Brain microvascular endothelial cell (primary cell): ENCODE data around the gene LILRA5.

Experiments used
- DNase-seq: peaks from one replicate; pipeline ENCODE4 v3.0.0-alpha.2; 2020
- H3K27ac ChIP-seq: fragments of 250-450 bp; sonication (Bioruptor Pico); 2 replicates; pipeline ENCODE4 v1.5.1; 2020; ENCODE audit warnings: mild to moderate bottlenecking, moderate library complexity
- H3K27me3 ChIP-seq: fragments of 250-450 bp; sonication (Bioruptor Pico); replicated peaks from 2 replicates; pipeline ENCODE4 v1.5.1; 2020; ENCODE audit warnings: mild to moderate bottlenecking
- H3K36me3 ChIP-seq: fragments of 250-450 bp; sonication (Bioruptor Pico); replicated peaks from 2 replicates; pipeline ENCODE4 v1.5.1; 2020; ENCODE audit warnings: mild to moderate bottlenecking
- H3K4me3 ChIP-seq: 2 replicates; pipeline ENCODE4 v1.5.1; 2011; ENCODE audit warnings: low read depth, mild to moderate bottlenecking, control low read depth, low read length, moderate library complexity
- CTCF ChIP-seq: IDR thresholded peaks from 2 replicates; pipeline ENCODE4 v1.5.1; 2011; ENCODE audit warnings: low read depth, mild to moderate bottlenecking, moderate library complexity, low read length, control low read depth, inconsistent platforms; ENCODE audit errors: missing control alignments
- in situ Hi-C: cut with HindIII; loops from 2 replicates; pipeline ENCODE4 v1.10.0; 2017; ENCODE audit warnings: low sequenced_read_pairs, low pct_ligation_motif_present

LILRA5 gene

GRCh38 chr19:54335979-54336892 is 23.3 kb upstream of the LILRA5 start:
- Histone ChIP-seq H3K36me3 (no peaks in the 10 kb centered on the region), H3K4me3 (no peak overlapping the region), H3K27ac (no peak overlapping the region), H3K27me3 (no peaks in the 10 kb centered on the region)
- in situ Hi-C loops = no loop called here
- no peak for DNase-seq
- no peak for TF ChIP-seq CTCF

GRCh38 chr19:54335164-54335563 is 22.2 kb upstream of the LILRA5 start:
- Histone ChIP-seq H3K27me3 (no peaks in the 10 kb centered on the region), H3K4me3 (no peak overlapping the region), H3K36me3 (no peaks in the 10 kb centered on the region), H3K27ac (no peak overlapping the region)
- no peak for TF ChIP-seq CTCF
- DNase-seq = no peak
- in situ Hi-C loops = no loop called here

GRCh38 chr19:54333586-54334298 is 20.8 kb upstream of the LILRA5 start:
- Histone ChIP-seq H3K36me3 (no peaks in the 10 kb centered on the region), H3K27ac (no peak overlapping the region), H3K27me3 (no peaks in the 10 kb centered on the region), H3K4me3 (no peak overlapping the region)
- in situ Hi-C loops = no loop called here
- DNase-seq = no peak
- no peak for TF ChIP-seq CTCF

- in situ Hi-C loops = no loop called here
- TF ChIP-seq CTCF = no peak
- H3K27me3 ChIP-seq = no peaks in the 10 kb centered on the region
These were observed 19.2 kb upstream of the LILRA5 start for GRCh38 chr19:54332149-54332548.

GRCh38 chr19:54331626-54332025 is 18.7 kb upstream of the LILRA5 start:
- no peaks in the 10 kb centered on the region for H3K27me3 ChIP-seq
- no peaks in the 10 kb centered on the region for H3K36me3 ChIP-seq
- no peak for TF ChIP-seq CTCF
- H3K27ac ChIP-seq = no peak overlapping the region
- H3K4me3 ChIP-seq = no peak overlapping the region
- no peak for DNase-seq
- in situ Hi-C loops = no loop called here

More at GRCh38 chr19:54332149-54332548, 19.2 kb upstream of the LILRA5 start:
- Histone ChIP-seq H3K36me3 (no peaks in the 10 kb centered on the region), H3K27ac (no peak overlapping the region), H3K4me3 (no peak overlapping the region)
- DNase-seq = no peak
